DOHH2 (cell line): ENCODE measurements around the gene SWSAP1.

Experiments used
- H3F3A ChIP-seq: fragments of 200-600 bp; sonication (generic), shearing (Covaris generic); 2 replicates; pipeline ENCODE4 v1.6.0; 2016; ENCODE audit warnings: antibody characterized with exemption, mild to moderate bottlenecking; ENCODE audit not compliant: control insufficient read depth, insufficient read depth
- H3K27ac ChIP-seq: fragments of 200-600 bp; sonication (generic); 2 replicates; pipeline ENCODE4 v1.5.1; 2014; ENCODE audit warnings: low read depth, mild to moderate bottlenecking, low read length, moderate library complexity
- H3K27me3 ChIP-seq: fragments of 200-600 bp; sonication (generic); 2 replicates; pipeline ENCODE4 v1.6.1; 2014; ENCODE audit warnings: mild to moderate bottlenecking, low read length, mixed read lengths; ENCODE audit not compliant: control insufficient read depth
- H3K36me3 ChIP-seq: fragments of 200-600 bp; sonication (generic); 2 replicates; pipeline ENCODE4 v1.6.1; 2014; ENCODE audit warnings: mild to moderate bottlenecking, low read length, moderate library complexity, mixed read lengths; ENCODE audit not compliant: control insufficient read depth
- H3K4me1 ChIP-seq: fragments of 200-600 bp; sonication (generic); 2 replicates; pipeline ENCODE4 v1.6.1; 2014; ENCODE audit warnings: mild to moderate bottlenecking, low read length, mixed read lengths; ENCODE audit not compliant: control insufficient read depth
- H3K4me2 ChIP-seq: fragments of 200-600 bp; sonication (generic); 2 replicates; pipeline ENCODE4 v1.6.0; 2014; ENCODE audit warnings: mild to moderate bottlenecking, low read length, moderate library complexity
- H3K4me3 ChIP-seq: fragments of 200-600 bp; sonication (generic); 2 replicates; pipeline ENCODE4 v1.5.1; 2014; ENCODE audit warnings: mild to moderate bottlenecking, low read length, mixed read lengths
- H3K79me2 ChIP-seq: fragments of 200-600 bp; sonication (generic); 2 replicates; pipeline ENCODE4 v1.6.1; 2014; ENCODE audit warnings: mild to moderate bottlenecking, low read length, mixed read lengths; ENCODE audit not compliant: control insufficient read depth
- H3K9me2 ChIP-seq: fragments of 200-600 bp; sonication (generic); replicated peaks from 2 replicates; pipeline ENCODE4 v1.6.1; 2014; ENCODE audit warnings: mild to moderate bottlenecking, low read length, mixed read lengths; ENCODE audit not compliant: control insufficient read depth
- H3K9me3 ChIP-seq: fragments of 200-600 bp; sonication (generic); 2 replicates; pipeline ENCODE4 v1.6.1; 2014; ENCODE audit warnings: antibody characterized with exemption, low read length, mixed read lengths; ENCODE audit not compliant: control insufficient read depth, insufficient read depth
- H4K20me1 ChIP-seq: fragments of 200-600 bp; sonication (generic); 2 replicates; pipeline ENCODE4 v1.6.0; 2014; ENCODE audit warnings: low read depth, mild to moderate bottlenecking, antibody characterized with exemption, low read length, moderate library complexity; ENCODE audit not compliant: control insufficient read depth, insufficient read depth
- EZH2phosphoT487 ChIP-seq: fragments of 200-600 bp; sonication (generic); IDR thresholded peaks from 2 replicates; pipeline ENCODE4 v1.6.1; 2017; ENCODE audit warnings: borderline replicate concordance, mild to moderate bottlenecking, antibody characterized with exemption, low read length, moderate library complexity, mixed read lengths
- TF ChIP-seq, protein P1 (sequence below): fragments of 200-600 bp; sonication (generic); IDR thresholded peaks from one replicate; pipeline ENCODE4 v1.5.1; 2014; ENCODE audit warnings: antibody characterized with exemption, mild to moderate bottlenecking, low read depth, low read length; ENCODE audit not compliant: poor library complexity, severe bottlenecking

Gene SWSAP1

DNA sequence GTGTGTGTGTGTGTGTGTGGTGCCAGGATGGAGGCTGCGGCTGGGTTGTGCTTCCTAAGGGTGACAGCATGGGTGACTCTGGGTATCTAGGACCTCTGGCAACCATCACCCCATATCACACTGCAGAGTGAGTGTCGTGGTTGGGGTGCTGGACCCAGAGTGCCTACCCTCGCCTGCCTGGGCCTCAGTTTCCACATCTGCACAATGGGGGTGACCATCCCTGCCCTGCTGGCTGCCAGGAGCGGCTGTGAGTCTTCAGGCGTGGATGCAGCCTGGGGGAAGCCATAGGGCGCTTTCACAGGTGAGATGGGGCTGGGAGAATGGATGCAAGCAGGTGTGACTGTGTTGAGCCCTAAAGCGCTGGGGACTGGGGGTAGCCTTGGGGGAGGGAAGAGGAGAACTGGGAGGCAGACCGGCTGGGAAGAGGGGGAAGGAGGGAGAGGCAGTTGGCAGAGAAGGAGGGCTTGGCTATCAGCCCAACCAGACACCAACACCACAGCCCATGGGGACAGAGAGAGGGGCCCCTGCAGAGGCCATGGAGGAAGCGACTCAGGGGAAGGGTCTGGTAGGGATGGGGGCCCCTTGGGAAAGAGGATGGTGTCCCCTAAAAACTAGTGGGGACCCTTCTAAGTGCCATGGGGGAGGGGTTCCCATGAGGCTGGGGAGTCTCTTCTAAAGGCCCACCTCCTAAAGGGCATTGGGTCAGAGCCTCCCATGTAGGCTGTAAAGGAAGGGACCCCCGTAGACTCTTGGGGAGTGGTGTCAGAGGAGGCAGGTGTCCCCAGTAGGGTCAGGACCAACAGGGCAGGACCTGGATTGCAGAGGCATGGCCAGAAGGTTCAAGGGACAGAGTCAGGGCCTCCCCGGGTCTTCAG lies 17.6 kb upstream of the SWSAP1 start:
- H3K9me3 ChIP-seq: no peaks in the 10 kb centered on the region

DNA sequence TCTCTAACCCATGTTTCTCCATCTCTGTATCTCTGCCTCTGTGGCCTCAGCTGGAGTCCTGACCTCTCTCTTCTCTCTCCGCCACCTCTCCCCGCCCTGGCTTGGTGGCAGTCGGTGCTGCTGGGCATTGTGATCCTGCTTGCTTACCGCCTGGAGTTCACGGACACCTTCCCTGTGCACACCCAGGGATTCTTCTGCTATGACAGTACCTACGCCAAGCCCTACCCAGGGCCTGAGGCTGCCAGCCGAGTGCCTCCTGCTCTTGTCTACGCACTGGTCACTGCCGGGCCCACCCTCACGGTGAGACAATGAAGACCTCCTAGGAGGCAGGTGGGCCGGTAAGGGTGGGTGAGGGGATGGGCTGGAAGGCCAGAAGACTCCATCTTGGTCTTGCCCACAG lies 15.0 kb upstream of the SWSAP1 start:
- H4K20me1 ChIP-seq: no peaks in the 10 kb centered on the region
- H3K36me3 ChIP-seq: no peaks in the 10 kb centered on the region
- no peaks in the 10 kb centered on the region for H3F3A ChIP-seq
- TF ChIP-seq, protein P1, sequence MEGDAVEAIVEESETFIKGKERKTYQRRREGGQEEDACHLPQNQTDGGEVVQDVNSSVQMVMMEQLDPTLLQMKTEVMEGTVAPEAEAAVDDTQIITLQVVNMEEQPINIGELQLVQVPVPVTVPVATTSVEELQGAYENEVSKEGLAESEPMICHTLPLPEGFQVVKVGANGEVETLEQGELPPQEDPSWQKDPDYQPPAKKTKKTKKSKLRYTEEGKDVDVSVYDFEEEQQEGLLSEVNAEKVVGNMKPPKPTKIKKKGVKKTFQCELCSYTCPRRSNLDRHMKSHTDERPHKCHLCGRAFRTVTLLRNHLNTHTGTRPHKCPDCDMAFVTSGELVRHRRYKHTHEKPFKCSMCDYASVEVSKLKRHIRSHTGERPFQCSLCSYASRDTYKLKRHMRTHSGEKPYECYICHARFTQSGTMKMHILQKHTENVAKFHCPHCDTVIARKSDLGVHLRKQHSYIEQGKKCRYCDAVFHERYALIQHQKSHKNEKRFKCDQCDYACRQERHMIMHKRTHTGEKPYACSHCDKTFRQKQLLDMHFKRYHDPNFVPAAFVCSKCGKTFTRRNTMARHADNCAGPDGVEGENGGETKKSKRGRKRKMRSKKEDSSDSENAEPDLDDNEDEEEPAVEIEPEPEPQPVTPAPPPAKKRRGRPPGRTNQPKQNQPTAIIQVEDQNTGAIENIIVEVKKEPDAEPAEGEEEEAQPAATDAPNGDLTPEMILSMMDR: no peak
- no peaks in the 10 kb centered on the region for H3K4me1 ChIP-seq
- H3K27ac ChIP-seq: no peak overlapping the region
- no peaks in the 10 kb centered on the region for H3K9me2 ChIP-seq
- no peaks in the 10 kb centered on the region for H3K27me3 ChIP-seq
- H3K79me2 ChIP-seq: no peaks in the 10 kb centered on the region
- H3K4me2 ChIP-seq: no peak overlapping the region
- H3K9me3 ChIP-seq: no peaks in the 10 kb centered on the region
- H3K4me3 ChIP-seq: no peak overlapping the region

More for the DNA sequence above, 17.6 kb upstream of the SWSAP1 start:
- Histone ChIP-seq H3K27ac (no peak overlapping the region), H3K79me2 (no peaks in the 10 kb centered on the region), H3F3A (no peaks in the 10 kb centered on the region; the same call in 1 of the 2 replicates), H3K36me3 (no peaks in the 10 kb centered on the region), H3K4me3 (no peak overlapping the region), H3K9me2 (no peaks in the 10 kb centered on the region), H3K4me1 (no peaks in the 10 kb centered on the region), H4K20me1 (no peaks in the 10 kb centered on the region), H3K4me2 (no peak overlapping the region), H3K27me3 (no peaks in the 10 kb centered on the region)
- no peak for TF ChIP-seq EZH2phosphoT487
- TF ChIP-seq, protein P1: no peak

DNA sequence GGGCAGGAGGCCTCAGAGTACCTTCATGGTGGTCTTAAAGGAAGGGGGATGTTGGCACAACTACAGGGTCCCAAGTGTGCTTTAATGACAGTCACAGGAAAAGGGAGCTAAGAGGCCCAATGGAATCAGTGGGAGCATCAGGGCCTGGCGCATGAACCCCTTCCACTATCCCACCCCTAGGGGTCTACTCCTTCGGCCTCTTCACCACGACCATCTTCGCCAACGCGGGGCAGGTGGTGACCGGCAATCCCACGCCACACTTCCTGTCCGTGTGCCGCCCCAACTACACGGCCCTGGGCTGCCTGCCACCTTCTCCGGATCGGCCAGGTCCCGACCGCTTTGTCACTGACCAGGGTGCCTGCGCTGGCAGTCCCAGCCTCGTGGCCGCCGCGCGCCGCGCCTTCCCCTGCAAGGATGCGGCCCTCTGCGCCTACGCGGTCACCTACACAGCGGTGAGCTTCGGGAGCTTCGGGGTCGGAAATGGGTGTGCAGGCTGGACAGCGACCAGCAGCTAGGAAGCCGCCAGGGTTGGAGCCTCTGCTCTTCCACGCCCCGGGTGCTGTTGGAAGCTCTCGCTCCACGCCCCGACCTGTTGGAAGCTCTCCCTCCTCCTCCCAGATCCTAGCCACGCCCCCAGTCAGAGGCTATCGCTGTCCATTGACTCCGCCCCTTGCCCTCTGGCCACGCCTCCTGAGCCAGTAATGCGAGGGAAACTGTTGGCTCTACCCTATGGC lies 13.3 kb upstream of the SWSAP1 start:
- Histone ChIP-seq H3K4me2 (no peak overlapping the region), H3K27me3 (no peaks in the 10 kb centered on the region), H3K4me1 (no peaks in the 10 kb centered on the region), H3K36me3 (no peaks in the 10 kb centered on the region), H3K9me3 (no peaks in the 10 kb centered on the region), H3K27ac (no peak overlapping the region), H3K9me2 (no peaks in the 10 kb centered on the region), H3K79me2 (no peaks in the 10 kb centered on the region), H4K20me1 (no peaks in the 10 kb centered on the region), H3F3A (no peaks in the 10 kb centered on the region), H3K4me3 (no peak overlapping the region)
- TF ChIP-seq EZH2phosphoT487: no peak
- TF ChIP-seq, protein P1: no peak
